GM18907 (cell line): Measurements from ENCODE around the gene CRTAC1.

Experiments used
- ATAC-seq: cut with Tn5 transposase; IDR thresholded peaks from one replicate; pipeline ENCODE4 v1.9.1; 2021; ENCODE audit warnings: mild to moderate bottlenecking, moderate library complexity; ENCODE audit not compliant: unreplicated experiment

Gene CRTAC1

GRCh38 chr10:98030093-98030821 lies at the start of gene CRTAC1:
Gene CRTAC1, minus strand, starts transcription at chr10:98030621. Its CDS starts 149 bp downstream, at chr10:98030472.
- ATAC-seq: no peak

GRCh38 chr10:98078774-98079173 lies 48.4 kb upstream of the CRTAC1 start:
- ATAC-seq: no peak

- ATAC-seq: no peak
These were observed 46.8 kb upstream of the CRTAC1 start for GRCh38 chr10:98077223-98077622.

- ATAC-seq: no peak
These were observed 45.7 kb upstream of the CRTAC1 start for GRCh38 chr10:98076086-98076485.

- no peak for ATAC-seq
These were observed 44.0 kb upstream of the CRTAC1 start for GRCh38 chr10:98074315-98074911.

GRCh38 chr10:98067165-98067564 lies 36.7 kb upstream of the CRTAC1 start:
- no peak for ATAC-seq

- no peak for ATAC-seq
These were observed 33.3 kb upstream of the CRTAC1 start for GRCh38 chr10:98063740-98064027.

- no peak for ATAC-seq
These were observed 32.0 kb upstream of the CRTAC1 start for GRCh38 chr10:98062424-98062823.

GRCh38 chr10:98060079-98060478 lies 29.7 kb upstream of the CRTAC1 start:
- ATAC-seq: no peak

GRCh38 chr10:98058295-98058694 lies 27.9 kb upstream of the CRTAC1 start:
- ATAC-seq: no peak

- ATAC-seq: peak; percentile 62
These were observed 25.6 kb upstream of the CRTAC1 start for GRCh38 chr10:98055841-98056516.

- no peak for ATAC-seq
These were observed 16.8 kb upstream of the CRTAC1 start for GRCh38 chr10:98047009-98047741.

GRCh38 chr10:98045785-98046389 lies 15.5 kb upstream of the CRTAC1 start:
- ATAC-seq: peak; percentile 63

GRCh38 chr10:98041352-98042043 lies 11.1 kb upstream of the CRTAC1 start:
- no peak for ATAC-seq

- ATAC-seq: no peak
These were observed 9.4 kb upstream of the CRTAC1 start for GRCh38 chr10:98039690-98040381.

- ATAC-seq: no peak
These were observed 7.9 kb upstream of the CRTAC1 start for GRCh38 chr10:98038288-98038687.

- no peak for ATAC-seq
These were observed 5.2 kb upstream of the CRTAC1 start for GRCh38 chr10:98035599-98035998.

GRCh38 chr10:98033515-98033914 lies 3.1 kb upstream of the CRTAC1 start:
- ATAC-seq: no peak

GRCh38 chr10:98031440-98031839 lies 1.0 kb upstream of the CRTAC1 start:
- no peak for ATAC-seq

GRCh38 chr10:98030991-98031431 lies 590 bp upstream of the CRTAC1 start:
- no peak for ATAC-seq
